Lower lobe of right lung (tissue), 2 donors: ENCODE results near the gene PRKD2. TPM values are rescaled to one million over a fixed set of nuclear protein-coding genes. Genes with fewer than 3 reads are reported as not detected.
A peak's percentile ranks its signal among the peaks of the same experiment; 100 is the strongest.

ENCODE experiments used
- ATAC-seq, 2 donors: fragments of 200-7000 bp; cut with Tn5 transposase; one replicate each; pipeline ENCODE4 v1.9.1; 2020 to 2022; ENCODE audit warnings: mild to moderate bottlenecking in 2 of 2, moderate library complexity in 2 of 2
- DNase-seq: peaks from one replicate; pipeline ENCODE4 v3.0.0-alpha.2; 2020
- H3K27ac ChIP-seq: fragments of 200-600 bp; one replicate; pipeline ENCODE4 v1.8.0; 2022
- H3K27me3 ChIP-seq: fragments of 200-600 bp; one replicate; pipeline ENCODE4 v1.8.0; 2022; ENCODE audit warnings: low read depth
- H3K36me3 ChIP-seq: fragments of 200-600 bp; one replicate; pipeline ENCODE4 v1.8.0; 2022; ENCODE audit warnings: mild to moderate bottlenecking
- H3K4me1 ChIP-seq: fragments of 200-600 bp; one replicate; pipeline ENCODE4 v1.8.0; 2022
- H3K4me3 ChIP-seq: fragments of 200-600 bp; one replicate; pipeline ENCODE4 v1.8.0; 2022; ENCODE audit warnings: mild to moderate bottlenecking
- H3K9me3 ChIP-seq: fragments of 200-600 bp; one replicate; pipeline ENCODE4 v1.8.0; 2022
- CTCF ChIP-seq: fragments of 200-600 bp; IDR thresholded peaks from one replicate; pipeline ENCODE4 v1.8.0; 2022; ENCODE audit warnings: antibody characterized with exemption, mild to moderate bottlenecking
- intact Hi-C: fragments of 100-400 bp; cut with DNase I; formaldehyde crosslinking; loops from one replicate; pipeline ENCODE4 v1.11.0; 2022
- total RNA-seq: library from RNA; stranded (reverse); fragmentation: NEBNext Ultra II Directional; extraction: Animal tissue kit (Norgen Biotek cat#: 25700); gene quantifications from one replicate; pipeline ENCODE4 v1.2.1, GENCODE V29; 2021
- donor health status: DM: no; HTN: yes; CAD: no; lungs with severe emphysema.

Gene PRKD2
- total RNA-seq, 1 donor from 2014 or later = 45.0 TPM

GRCh38 chr19:46730187-46730586 lies 13.3 kb upstream of the PRKD2 start:
- TF ChIP-seq CTCF = no peak
- DNase-seq (no peak), ATAC-seq (no peak)
- Histone ChIP-seq H3K27me3 (no peaks in the 10 kb centered on the region), H3K9me3 (no peaks in the 10 kb centered on the region), H3K4me1 (peaks cover 54% of the 10 kb centered on the region), H3K36me3 (peaks cover 100% of the 10 kb centered on the region), H3K4me3 (no peak overlapping the region), H3K27ac (no peak overlapping the region)
- intact Hi-C loops = no loop called here

- intact Hi-C loops = no loop called here
- H3K4me3 ChIP-seq = no peak overlapping the region
- peaks cover 100% of the 10 kb centered on the region for H3K36me3 ChIP-seq
- TF ChIP-seq CTCF = no peak
- no peaks in the 10 kb centered on the region for H3K27me3 ChIP-seq
- no peaks in the 10 kb centered on the region for H3K9me3 ChIP-seq
- H3K27ac ChIP-seq = no peak overlapping the region
- peaks cover 54% of the 10 kb centered on the region for H3K4me1 ChIP-seq
- no peak for DNase-seq
- no peak for ATAC-seq
Measured at GRCh38 chr19:46729696-46730095, 12.8 kb upstream of the PRKD2 start.

GRCh38 chr19:46728693-46729339 lies 11.9 kb upstream of the PRKD2 start:
- Histone ChIP-seq H3K27ac (peak overlapping the region; percentile 58), H3K4me3 (no peak overlapping the region), H3K27me3 (no peaks in the 10 kb centered on the region), H3K9me3 (no peaks in the 10 kb centered on the region), H3K36me3 (peaks cover 100% of the 10 kb centered on the region), H3K4me1 (peaks cover 54% of the 10 kb centered on the region)
- ATAC-seq = peak; percentile 73 to 77
- peak; percentile 97 for TF ChIP-seq CTCF
- intact Hi-C loops = no loop called here
- DNase-seq = peak; percentile 87

GRCh38 chr19:46728208-46728607 lies 11.3 kb upstream of the PRKD2 start:
- DNase-seq = no peak
- Histone ChIP-seq H3K27ac (peak overlapping the region; percentile 58), H3K4me1 (peaks cover 57% of the 10 kb centered on the region), H3K36me3 (peaks cover 100% of the 10 kb centered on the region), H3K9me3 (no peaks in the 10 kb centered on the region), H3K27me3 (no peaks in the 10 kb centered on the region), H3K4me3 (no peak overlapping the region)
- intact Hi-C loops = no loop called here
- TF ChIP-seq CTCF = no peak
- peak in 1 of 2 donors; percentile 25 for ATAC-seq

- no peak for ATAC-seq
- H3K36me3 ChIP-seq = peaks cover 100% of the 10 kb centered on the region
- peaks cover 56% of the 10 kb centered on the region for H3K4me1 ChIP-seq
- intact Hi-C loops = no loop called here
- H3K27ac ChIP-seq = peak overlapping the region; percentile 31
- no peak overlapping the region for H3K4me3 ChIP-seq
- DNase-seq = no peak
- no peaks in the 10 kb centered on the region for H3K9me3 ChIP-seq
- TF ChIP-seq CTCF = no peak
- no peaks in the 10 kb centered on the region for H3K27me3 ChIP-seq
Measured at GRCh38 chr19:46727757-46728156, 10.8 kb upstream of the PRKD2 start.
